GM19438 (cell line): ENCODE measurements around the gene LRRTM2.
"Not testable (repeated sequence)": the region's sequence is repeated elsewhere in the genome, so short reads cannot be mapped to it uniquely, and the experiment has no call there.

ENCODE experiments used
- ATAC-seq: cut with Tn5 transposase; IDR thresholded peaks from one replicate; pipeline ENCODE4 v1.9.1; 2021; ENCODE audit warnings: low read depth; ENCODE audit not compliant: unreplicated experiment

The LRRTM2 gene

GRCh38 chr5:138874771-138875551, at the start of gene LRRTM2:
LRRTM2 (minus strand) TSS chr5:138875335; CDS start chr5:138874911, 424 bp downstream.
- ATAC-seq, result no peak

- no peak for ATAC-seq
Observed at GRCh38 chr5:138922494-138922893, 47.4 kb upstream of the LRRTM2 start.

GRCh38 chr5:138921362-138921761, 46.2 kb upstream of the LRRTM2 start:
- ATAC-seq, result not testable (repeated sequence)

- ATAC-seq, result no peak
Observed at GRCh38 chr5:138920181-138920580, 45.0 kb upstream of the LRRTM2 start.

GRCh38 chr5:138918686-138919085, 43.6 kb upstream of the LRRTM2 start:
- ATAC-seq, result no peak

GRCh38 chr5:138914338-138914737, 39.2 kb upstream of the LRRTM2 start:
- ATAC-seq, result no peak

- ATAC-seq, result no peak
Observed at GRCh38 chr5:138913773-138914172, 38.6 kb upstream of the LRRTM2 start.

GRCh38 chr5:138912093-138912492, 37.0 kb upstream of the LRRTM2 start:
- no peak for ATAC-seq

- ATAC-seq, result no peak
Observed at GRCh38 chr5:138911441-138911840, 36.3 kb upstream of the LRRTM2 start.

GRCh38 chr5:138910546-138911185, 35.5 kb upstream of the LRRTM2 start:
- no peak for ATAC-seq

GRCh38 chr5:138909734-138910133, 34.6 kb upstream of the LRRTM2 start:
- ATAC-seq, result no peak

GRCh38 chr5:138905541-138905940, 30.4 kb upstream of the LRRTM2 start:
- no peak for ATAC-seq

- ATAC-seq, result no peak
Observed at GRCh38 chr5:138903130-138903775, 28.1 kb upstream of the LRRTM2 start.

GRCh38 chr5:138901716-138902115, 26.6 kb upstream of the LRRTM2 start:
- no peak for ATAC-seq

- ATAC-seq, result no peak
Observed at GRCh38 chr5:138900281-138900965, 25.3 kb upstream of the LRRTM2 start.

GRCh38 chr5:138898742-138899141, 23.6 kb upstream of the LRRTM2 start:
- no peak for ATAC-seq

- no peak for ATAC-seq
Observed at GRCh38 chr5:138898299-138898698, 23.2 kb upstream of the LRRTM2 start.

- ATAC-seq, result no peak
Observed at GRCh38 chr5:138895918-138896317, 20.8 kb upstream of the LRRTM2 start.

- ATAC-seq, result no peak
Observed at GRCh38 chr5:138890644-138891043, 15.5 kb upstream of the LRRTM2 start.

GRCh38 chr5:138889994-138890393, 14.9 kb upstream of the LRRTM2 start:
- ATAC-seq, result no peak

- no peak for ATAC-seq
Observed at GRCh38 chr5:138884554-138884953, 9.4 kb upstream of the LRRTM2 start.
